Fibroblast of lung (primary cell): ENCODE results near the gene WNK2. TPM values are rescaled to one million over a fixed set of nuclear protein-coding genes. Genes with fewer than 3 reads are reported as not detected.
"Not testable (repeated sequence)": the region's sequence is repeated elsewhere in the genome, so short reads cannot be mapped to it uniquely, and the experiment has no call there.

Source experiments
- DNase-seq, 2 donors: peaks; one replicate each; pipeline versions ENCODE4 v3.0.0 to v3.0.0-alpha.2; 2010; ENCODE audit warnings: low read depth in 2 of 2
- H2AFZ ChIP-seq: 2 replicates; pipeline ENCODE4 v1.5.1; 2012; ENCODE audit warnings: low read length, control low read depth, inconsistent platforms
- H3K27ac ChIP-seq: 2 replicates; pipeline ENCODE4 v1.5.1; 2011; ENCODE audit warnings: low read length, control low read depth; ENCODE audit not compliant: insufficient read depth
- H3K27me3 ChIP-seq: 2 replicates; pipeline ENCODE4 v1.5.1; 2011; ENCODE audit warnings: mild to moderate bottlenecking, low read length; ENCODE audit not compliant: control insufficient read depth, insufficient read depth
- H3K36me3 ChIP-seq: 2 replicates; pipeline ENCODE4 v1.5.1; 2011; ENCODE audit warnings: low read length; ENCODE audit not compliant: control insufficient read depth, insufficient read depth
- H3K4me1 ChIP-seq: 2 replicates; pipeline ENCODE4 v1.5.1; 2011; ENCODE audit warnings: low read length; ENCODE audit not compliant: control insufficient read depth, insufficient read depth; ENCODE audit errors: extremely low read depth
- H3K4me2 ChIP-seq: 2 replicates; pipeline ENCODE4 v1.5.1; 2011; ENCODE audit warnings: low read length, control low read depth; ENCODE audit not compliant: insufficient read depth; ENCODE audit errors: extremely low read depth
- H3K4me3 ChIP-seq, 4 experiments: fragments of 200-600 bp in 1 of 4; sonication (generic) in 1 of 4; replicated peaks in 1 of 4; 2 replicates each; pipeline ENCODE4 v1.5.1; 2011 to 2016; ENCODE audit warnings: low read length in 4 of 4, low read depth in 3 of 4, mild to moderate bottlenecking in 3 of 4, control low read depth in 2 of 4, inconsistent platforms in 1 of 4, mixed read lengths in 1 of 4; ENCODE audit not compliant: insufficient read depth in 1 of 4; ENCODE audit errors: control extremely low read depth in 1 of 4
- H3K79me2 ChIP-seq: 2 replicates; pipeline ENCODE4 v1.5.1; 2012; ENCODE audit warnings: mild to moderate bottlenecking, low read length, inconsistent platforms; ENCODE audit not compliant: control insufficient read depth, insufficient read depth
- H3K9ac ChIP-seq: 2 replicates; pipeline ENCODE4 v1.5.1; 2011; ENCODE audit warnings: mild to moderate bottlenecking, low read length, control low read depth; ENCODE audit not compliant: insufficient read depth
- H3K9me3 ChIP-seq: 2 replicates; pipeline ENCODE4 v1.5.1; 2012; ENCODE audit warnings: low read depth, low read length; ENCODE audit not compliant: control insufficient read depth, insufficient read depth
- H4K20me1 ChIP-seq: 2 replicates; pipeline ENCODE4 v1.5.1; 2011; ENCODE audit warnings: low read length; ENCODE audit not compliant: control insufficient read depth, insufficient read depth; ENCODE audit errors: extremely low read depth
- CTCF ChIP-seq, 2 donors: IDR thresholded peaks in 1 of 2; conservative IDR thresholded peaks in 1 of 2; 1 replicate in 1 of 2; 2 replicates in 1 of 2; pipeline ENCODE4 v1.5.1; 2011 to 2012; ENCODE audit warnings: low read length in 2 of 2, control low read depth in 1 of 2, inconsistent platforms in 1 of 2, low read depth in 1 of 2, mild to moderate bottlenecking in 1 of 2
- EZH2 ChIP-seq: IDR thresholded peaks from 2 replicates; pipeline ENCODE4 v1.5.1; 2012; ENCODE audit warnings: low read length, control low read depth, mild to moderate bottlenecking; ENCODE audit errors: missing control alignments
- polyA plus RNA-seq, 2 donors: library from polyadenylated mRNA; depleted of rRNA in 1 of 2; stranded (reverse) in 1 of 2; unstranded in 1 of 2; fragments of >200 nt; gene quantifications; 2 replicates each; pipeline ENCODE4 v1.2.1, GENCODE V29; 2011 to 2012; ENCODE audit warnings: missing spikeins in 1 of 2
- total RNA-seq: library from RNA; depleted of rRNA; stranded (reverse); fragments of >200 nt; gene quantifications from 2 replicates; pipeline ENCODE4 v1.2.1, GENCODE V29; 2014

Gene WNK2
- total and polyA plus RNA-seq, 2 donors (not counting 1 experiment from before 2014, with no cell fraction given), result not detected

GRCh38 chr9:93248386-93249040 lies 64.6 kb downstream of the WNK2 start:
- no peak for TF ChIP-seq EZH2
- no peak for TF ChIP-seq CTCF (conservative IDR thresholded peaks at IDR 0.05 in 1 of 2, IDR thresholded peaks at IDR 0.05 in 1 of 2; ENCODE audit: low read depth in 1 of 2, low read length in 2 of 2)

GRCh38 chr9:93250185-93250584 lies 66.2 kb downstream of the WNK2 start:
- Histone ChIP-seq H3K4me1 (no peaks in the 10 kb centered on the region), H3K79me2 (no peaks in the 10 kb centered on the region), H2AFZ (no peak overlapping the region), H3K27ac (no peak overlapping the region), H3K36me3 (no peaks in the 10 kb centered on the region), H3K9ac (no peak overlapping the region), H4K20me1 (no peaks in the 10 kb centered on the region), H3K4me3 (no peak overlapping the region), H3K4me2 (no peak overlapping the region), H3K9me3 (no peaks in the 10 kb centered on the region), H3K27me3 (no peaks in the 10 kb centered on the region)
- TF ChIP-seq CTCF (conservative IDR thresholded peaks at IDR 0.05 in 1 of 2, IDR thresholded peaks at IDR 0.05 in 1 of 2; ENCODE audit: low read depth in 1 of 2, low read length in 2 of 2), result no peak
- TF ChIP-seq EZH2, result no peak
- no peak for DNase-seq

More at GRCh38 chr9:93248386-93249040, 64.6 kb downstream of the WNK2 start:
- no peaks in the 10 kb centered on the region for H3K36me3 ChIP-seq
- H3K9me3 ChIP-seq, result no peaks in the 10 kb centered on the region
- DNase-seq, result no peak
- no peak overlapping the region for H3K4me3 ChIP-seq
- no peaks in the 10 kb centered on the region for H4K20me1 ChIP-seq
- H3K79me2 ChIP-seq, result no peaks in the 10 kb centered on the region
- H2AFZ ChIP-seq, result no peak overlapping the region
- H3K4me2 ChIP-seq, result no peak overlapping the region
- H3K27me3 ChIP-seq, result no peaks in the 10 kb centered on the region
- H3K9ac ChIP-seq, result no peak overlapping the region
- H3K4me1 ChIP-seq, result no peaks in the 10 kb centered on the region
- H3K27ac ChIP-seq, result no peak overlapping the region

- H3K4me1 ChIP-seq, H4K20me1 ChIP-seq, H3K9ac ChIP-seq, H3K4me3 ChIP-seq, H2AFZ ChIP-seq, H3K27ac ChIP-seq, H3K9me3 ChIP-seq, H3K36me3 ChIP-seq, H3K79me2 ChIP-seq, DNase-seq, H3K27me3 ChIP-seq, H3K4me2 ChIP-seq: not testable (repeated sequence)
Measured at GRCh38 chr9:93251309-93251708, 67.4 kb downstream of the WNK2 start.
